IMR-90 (cell line): ENCODE data around the gene SYT11.

ENCODE experiments used
- CEBPB ChIP-seq: IDR thresholded peaks from 2 replicates; pipeline ENCODE4 v1.6.1; 2012; ENCODE audit warnings: low read depth, low read length, improper control_type of control experiment
- CHD1 ChIP-seq: IDR thresholded peaks from 2 replicates; pipeline ENCODE4 v1.6.1; 2012; ENCODE audit warnings: low read depth, low read length, improper control_type of control experiment
- MXI1 ChIP-seq: IDR thresholded peaks from 2 replicates; pipeline ENCODE4 v1.6.1; 2012; ENCODE audit warnings: low read depth, mild to moderate bottlenecking, low read length, moderate library complexity, borderline replicate concordance
- POLR2A ChIP-seq: IDR thresholded peaks from 2 replicates; pipeline ENCODE4 v1.6.1; 2012; ENCODE audit warnings: mild to moderate bottlenecking, low read depth, low read length
- RFX5 ChIP-seq: IDR thresholded peaks from 2 replicates; pipeline ENCODE4 v1.8.0; 2012; ENCODE audit warnings: low read depth, mild to moderate bottlenecking, low read length, moderate library complexity
- SMC3 ChIP-seq: fragments of 150-350 bp; IDR thresholded peaks from 2 replicates; pipeline ENCODE4 v1.6.1; 2016; ENCODE audit warnings: low read depth, mild to moderate bottlenecking, antibody characterized with exemption, low read length, moderate library complexity
- TF ChIP-seq, protein P1 (sequence below): conservative IDR thresholded peaks from 2 replicates; pipeline ENCODE4 v1.5.1; 2012; ENCODE audit warnings: mild to moderate bottlenecking, low read depth, low read length, improper control_type of control experiment
- TF ChIP-seq, protein P2 (sequence below): fragments of 150-350 bp; IDR thresholded peaks from 2 replicates; pipeline ENCODE4 v1.6.1; 2016; ENCODE audit warnings: low read depth, mild to moderate bottlenecking, low read length, moderate library complexity, borderline replicate concordance

DNA sequence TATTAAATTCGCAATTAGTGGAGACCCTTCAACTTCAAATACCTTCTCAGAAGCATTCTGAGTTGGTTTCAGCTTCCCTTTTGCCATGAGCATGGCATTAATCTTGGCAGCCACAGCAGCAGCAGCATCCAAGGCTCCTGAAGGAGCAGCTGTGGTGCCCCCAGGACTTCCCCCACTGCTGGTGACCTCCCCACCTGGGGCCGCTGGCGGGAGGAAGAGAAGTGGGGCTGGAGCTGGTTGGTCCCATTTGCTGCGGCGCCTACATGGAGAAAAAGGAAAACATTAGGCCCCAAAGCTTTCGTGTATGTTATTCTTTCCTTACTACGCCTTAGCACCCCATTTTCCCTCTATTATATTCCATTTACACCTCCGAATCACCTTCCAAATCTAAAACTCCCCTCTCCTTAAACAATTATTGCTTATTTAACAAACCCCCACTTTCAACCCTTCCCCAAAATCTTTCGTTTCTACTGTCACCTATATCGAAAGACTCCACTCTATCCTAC is 74.3 kb downstream of the SYT11 start:
- TF ChIP-seq, protein P1, sequence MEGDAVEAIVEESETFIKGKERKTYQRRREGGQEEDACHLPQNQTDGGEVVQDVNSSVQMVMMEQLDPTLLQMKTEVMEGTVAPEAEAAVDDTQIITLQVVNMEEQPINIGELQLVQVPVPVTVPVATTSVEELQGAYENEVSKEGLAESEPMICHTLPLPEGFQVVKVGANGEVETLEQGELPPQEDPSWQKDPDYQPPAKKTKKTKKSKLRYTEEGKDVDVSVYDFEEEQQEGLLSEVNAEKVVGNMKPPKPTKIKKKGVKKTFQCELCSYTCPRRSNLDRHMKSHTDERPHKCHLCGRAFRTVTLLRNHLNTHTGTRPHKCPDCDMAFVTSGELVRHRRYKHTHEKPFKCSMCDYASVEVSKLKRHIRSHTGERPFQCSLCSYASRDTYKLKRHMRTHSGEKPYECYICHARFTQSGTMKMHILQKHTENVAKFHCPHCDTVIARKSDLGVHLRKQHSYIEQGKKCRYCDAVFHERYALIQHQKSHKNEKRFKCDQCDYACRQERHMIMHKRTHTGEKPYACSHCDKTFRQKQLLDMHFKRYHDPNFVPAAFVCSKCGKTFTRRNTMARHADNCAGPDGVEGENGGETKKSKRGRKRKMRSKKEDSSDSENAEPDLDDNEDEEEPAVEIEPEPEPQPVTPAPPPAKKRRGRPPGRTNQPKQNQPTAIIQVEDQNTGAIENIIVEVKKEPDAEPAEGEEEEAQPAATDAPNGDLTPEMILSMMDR = no peak
- TF ChIP-seq CHD1 (no peak), RFX5 (no peak), MXI1 (no peak), POLR2A (no peak), SMC3 (no peak), CEBPB (no peak)
- TF ChIP-seq, protein P2, sequence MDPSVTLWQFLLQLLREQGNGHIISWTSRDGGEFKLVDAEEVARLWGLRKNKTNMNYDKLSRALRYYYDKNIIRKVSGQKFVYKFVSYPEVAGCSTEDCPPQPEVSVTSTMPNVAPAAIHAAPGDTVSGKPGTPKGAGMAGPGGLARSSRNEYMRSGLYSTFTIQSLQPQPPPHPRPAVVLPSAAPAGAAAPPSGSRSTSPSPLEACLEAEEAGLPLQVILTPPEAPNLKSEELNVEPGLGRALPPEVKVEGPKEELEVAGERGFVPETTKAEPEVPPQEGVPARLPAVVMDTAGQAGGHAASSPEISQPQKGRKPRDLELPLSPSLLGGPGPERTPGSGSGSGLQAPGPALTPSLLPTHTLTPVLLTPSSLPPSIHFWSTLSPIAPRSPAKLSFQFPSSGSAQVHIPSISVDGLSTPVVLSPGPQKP = no peak
